Measurements from ENCODE around the gene MRPL48. TPM values are rescaled to one million over a fixed set of nuclear protein-coding genes. Genes with fewer than 3 reads are reported as not detected.

The MRPL48 gene
- total and polyA plus RNA-seq, 10 of the 15 experiments (the other 5 are each of a cell fraction or from before 2014, with no cell fraction given) = 46.7 to 159 (median 83.4) TPM

- peak; percentile 62 for TF ChIP-seq E2F8 (IDR thresholded peaks at IDR 0.05; ENCODE audit: low read depth, partially characterized antibody)
- TF ChIP-seq NKRF (conservative IDR thresholded peaks at IDR 0.05) = peak; percentile 84
- peak; percentile 98 for TF ChIP-seq HDGF (IDR thresholded peaks at IDR 0.05)
- peak; percentile 94 for TF ChIP-seq YY1 (IDR thresholded peaks at IDR 0.05; ENCODE audit: low read depth, low read length)
- TF ChIP-seq WRNIP1 (IDR thresholded peaks at IDR 0.05; ENCODE audit: borderline replicate concordance, low read depth, low read length) = peak; percentile 49; the same call in 1 of the 2 replicates
- TF ChIP-seq SRF (IDR thresholded peaks at IDR 0.05; ENCODE audit: low read depth in 2 of 2, low read length in 2 of 2) = no peak
- TF ChIP-seq ELK1 (IDR thresholded peaks at IDR 0.05; ENCODE audit: low read depth, low read length) = peak; percentile 71; the same call in 1 of the 2 replicates
- 0 out of 2 replicates have a peak, but pooled peaks have one; percentile 68 for TF ChIP-seq RCOR1 (conservative IDR thresholded peaks at IDR 0.05; ENCODE audit: low read depth, low read length)
- TF ChIP-seq IRF4 (IDR thresholded peaks at IDR 0.05; ENCODE audit: low read depth, low read length) = 0 out of 2 replicates have a peak, but pooled peaks have one; percentile 4
- peak; percentile 89 for TF ChIP-seq CHD2 (IDR thresholded peaks at IDR 0.05; ENCODE audit: borderline replicate concordance, low read depth, low read length)
- peak in 1 of 2 experiments; percentile 87; a peak in 2 of 4 replicates for TF ChIP-seq ETV6 (conservative IDR thresholded peaks at IDR 0.05 in 1 of 2, IDR thresholded peaks at IDR 0.05 in 1 of 2; ENCODE audit: borderline replicate concordance in 1 of 2, low read depth in 1 of 2)
- TF ChIP-seq SREBF2 (IDR thresholded peaks at IDR 0.05; ENCODE audit: low read length) = peak; percentile 33; the same call in 1 of the 2 replicates
- TF ChIP-seq HDAC2 (IDR thresholded peaks at IDR 0.05) = 0 out of 2 replicates have a peak, but pooled peaks have one; percentile 57
- TF ChIP-seq ATF3 (IDR thresholded peaks at IDR 0.05; ENCODE audit: borderline replicate concordance, extremely low read depth, low read depth, low read length) = no peak
- 0 out of 2 replicates have a peak, but pooled peaks have one; percentile 11 for TF ChIP-seq ZNF384 (IDR thresholded peaks at IDR 0.05; ENCODE audit: borderline replicate concordance, low read depth, low read length)
- no peak for TF ChIP-seq YBX1 (IDR thresholded peaks at IDR 0.05)
- TF ChIP-seq SUPT20H (IDR thresholded peaks at IDR 0.05; ENCODE audit: borderline replicate concordance, control insufficient read depth, low read depth, low read length) = no peak
- TF ChIP-seq BCL11A (IDR thresholded peaks at IDR 0.05; ENCODE audit: low read depth, low read length) = no peak
- TF ChIP-seq PKNOX1 (IDR thresholded peaks at IDR 0.05) = 0 out of 2 replicates have a peak, but pooled peaks have one; percentile 2
- TF ChIP-seq TCF7 (IDR thresholded peaks at IDR 0.05; ENCODE audit: borderline replicate concordance) = peak; percentile 37; the same call in 1 of the 2 replicates
- TF ChIP-seq DPF2 (IDR thresholded peaks at IDR 0.05) = no peak; the same call in 1 of the 2 replicates
- TF ChIP-seq CHD4 (IDR thresholded peaks at IDR 0.05) = no peak
Measured at GRCh38 chr11:73876424-73877310, 89.0 kb downstream of the MRPL48 start, which contains the start of the genes COA4 and PAAF1 (continued).
